ENCODE measurements around the gene PCYT2.

The PCYT2 gene

DNA sequence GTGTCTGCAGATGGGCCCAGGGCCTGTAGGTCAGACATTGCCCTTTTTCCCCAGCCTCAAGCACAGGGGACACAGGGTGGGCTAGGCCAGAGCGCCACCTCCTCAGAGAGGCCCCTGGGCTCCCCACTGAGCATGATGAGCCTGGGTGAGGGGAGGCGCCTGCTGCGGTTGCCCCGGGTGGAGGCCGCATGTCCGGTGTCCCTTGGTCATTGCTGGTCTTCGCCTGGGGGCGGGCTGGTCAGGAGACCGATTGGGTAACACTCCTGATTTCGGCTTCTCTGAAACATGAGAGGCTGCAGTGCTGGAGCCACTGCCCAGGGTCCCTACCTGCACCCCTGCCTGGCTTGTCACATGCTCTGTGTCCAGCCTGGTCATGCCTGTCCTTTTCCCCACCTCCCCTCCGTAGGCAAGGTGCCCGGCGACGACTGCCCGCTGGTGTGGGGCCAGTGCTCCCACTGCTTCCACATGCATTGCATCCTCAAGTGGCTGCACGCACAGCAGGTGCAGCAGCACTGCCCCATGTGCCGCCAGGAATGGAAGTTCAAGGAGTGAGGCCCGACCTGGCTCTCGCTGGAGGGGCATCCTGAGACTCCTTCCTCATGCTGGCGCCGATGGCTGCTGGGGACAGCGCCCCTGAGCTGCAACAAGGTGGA, 11.6 kb downstream of the PCYT2 start:
- DNase-seq, result no peak

DNA sequence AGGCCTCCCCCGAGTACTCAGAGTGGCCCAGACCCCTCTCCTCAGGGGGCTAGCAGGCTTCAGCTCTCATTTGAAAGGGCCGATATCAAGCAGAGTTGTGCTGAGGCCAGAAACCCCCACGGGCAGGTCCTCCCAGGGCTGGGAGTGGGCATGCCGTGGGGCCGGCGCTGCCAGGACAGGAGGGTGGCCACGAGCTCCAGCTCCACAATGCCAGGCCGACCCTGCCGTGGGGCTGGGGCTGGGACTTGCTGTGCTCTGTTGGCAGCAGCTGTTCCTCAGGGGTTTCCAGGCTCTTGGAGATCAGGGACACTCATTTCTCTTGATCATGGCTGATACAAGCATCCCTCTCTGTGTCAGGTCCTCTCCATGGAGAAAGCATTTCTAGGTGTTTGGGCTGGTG, 12.3 kb downstream of the PCYT2 start:
- no peak for DNase-seq

DNA sequence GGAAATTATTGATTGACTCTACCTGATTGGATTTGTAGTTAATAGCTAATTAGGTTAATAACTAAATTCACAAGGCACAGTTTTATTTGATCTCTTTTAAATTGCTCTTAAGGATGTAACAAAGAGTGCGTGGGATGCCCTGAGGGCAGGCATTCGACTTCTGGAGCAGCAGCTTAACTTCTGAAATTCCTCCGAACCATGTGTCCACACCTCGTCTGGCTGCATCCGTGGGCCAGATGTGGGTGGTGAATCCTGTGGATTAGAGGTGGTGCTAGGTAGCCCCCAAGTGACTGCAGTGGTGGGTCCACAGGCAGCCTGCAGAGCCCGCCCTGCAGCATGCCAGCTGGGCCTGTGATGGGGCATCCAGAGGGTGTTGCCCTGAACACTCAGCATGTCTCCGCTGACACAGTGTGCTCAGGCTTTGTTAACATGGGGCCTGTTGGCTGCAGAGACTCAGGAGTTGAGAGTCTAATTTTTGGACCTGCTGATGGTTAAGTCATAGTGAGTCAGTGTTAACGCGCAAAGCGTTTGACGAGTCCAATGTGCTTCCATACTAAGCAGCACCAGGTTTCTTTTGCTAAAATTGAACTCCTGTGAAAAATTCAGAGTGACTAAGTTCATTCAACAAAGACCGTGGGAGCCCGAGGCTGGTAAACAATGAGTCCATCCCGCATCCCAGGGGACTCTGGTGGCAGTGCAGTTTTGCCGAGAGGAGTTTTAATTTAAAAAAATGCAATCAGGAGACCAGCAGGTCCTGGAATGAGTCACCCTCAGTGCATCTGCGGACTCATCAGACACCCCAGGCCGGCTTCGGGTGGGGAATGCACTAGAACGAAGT, 13.0 kb downstream of the PCYT2 start:
- peak; percentile 99 for DNase-seq

DNA sequence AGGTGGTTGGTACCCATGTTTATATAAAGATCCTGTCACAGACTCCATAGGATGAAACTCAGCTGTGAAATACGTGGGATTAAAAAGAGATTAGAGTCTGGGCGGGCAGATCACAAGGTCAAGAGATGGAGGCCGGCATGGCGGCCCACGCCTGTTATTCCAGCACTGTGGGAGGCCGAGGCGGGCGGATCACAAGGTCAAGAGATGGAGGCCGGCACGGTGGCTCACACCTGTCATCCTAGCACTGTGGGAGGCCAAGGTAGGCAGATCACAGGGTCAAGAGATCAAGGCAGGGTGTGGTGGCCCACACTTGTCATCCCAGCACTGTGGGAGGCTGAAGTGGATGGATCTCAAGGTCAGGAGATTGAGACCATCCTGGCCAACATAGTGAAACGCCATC, 15.8 kb downstream of the PCYT2 start:
- DNase-seq, result no peak

DNA sequence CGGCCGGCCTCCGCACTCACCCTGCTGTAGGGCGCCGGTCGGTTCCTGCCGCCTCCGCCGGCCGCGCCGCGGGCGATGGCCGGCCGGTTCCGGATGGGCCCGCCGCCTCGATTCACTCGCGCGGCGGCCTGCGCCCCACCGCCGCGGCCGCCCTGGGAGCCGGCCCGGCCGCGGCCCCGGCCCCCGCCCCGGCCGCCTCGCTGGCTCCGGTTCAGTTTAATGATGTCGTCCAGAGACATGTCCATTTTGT, 20.0 kb downstream of the PCYT2 start:
- no peak for DNase-seq

DNA sequence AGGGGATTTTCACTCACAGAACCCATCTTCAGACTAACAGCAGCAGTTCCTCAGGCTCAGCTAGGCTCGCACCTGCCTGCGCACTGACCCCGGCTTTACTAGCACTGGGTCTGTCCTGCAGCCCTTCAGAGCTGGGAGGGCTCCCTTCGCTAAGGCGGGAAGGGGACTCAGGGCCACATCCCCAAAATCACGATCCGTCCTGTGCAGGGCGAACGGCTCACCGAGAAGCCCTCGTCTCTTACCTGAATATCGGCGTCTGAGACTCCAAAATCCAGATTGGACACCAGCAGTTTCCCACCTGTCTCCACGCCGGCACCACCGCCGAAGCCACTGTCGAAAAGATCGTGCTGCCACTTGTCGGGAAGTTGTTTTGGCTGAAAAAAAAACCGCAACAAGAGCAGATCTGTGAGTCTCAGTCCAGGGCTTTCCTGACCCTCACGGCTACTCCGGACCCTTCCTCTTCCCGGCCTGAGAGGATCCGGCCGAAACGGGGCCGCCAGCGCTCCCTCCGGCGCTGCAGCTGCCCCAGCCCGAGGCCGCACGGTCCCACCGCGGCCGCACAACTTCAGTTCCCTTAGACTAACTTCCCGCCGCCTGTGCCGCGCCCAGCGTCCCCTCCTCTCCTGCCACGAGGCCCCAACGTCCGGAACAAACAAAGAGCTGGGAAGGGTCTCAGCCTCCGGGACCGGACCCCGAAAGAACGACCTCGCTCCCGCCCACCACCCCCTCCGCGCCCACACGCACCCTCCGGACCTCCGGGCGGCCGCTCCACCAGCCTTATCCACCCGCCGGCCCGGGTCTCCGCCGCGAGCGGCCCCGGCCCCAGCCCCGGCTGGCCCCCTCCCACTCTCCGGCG, 20.5 kb downstream of the PCYT2 start:
- DNase-seq, result no peak

DNA sequence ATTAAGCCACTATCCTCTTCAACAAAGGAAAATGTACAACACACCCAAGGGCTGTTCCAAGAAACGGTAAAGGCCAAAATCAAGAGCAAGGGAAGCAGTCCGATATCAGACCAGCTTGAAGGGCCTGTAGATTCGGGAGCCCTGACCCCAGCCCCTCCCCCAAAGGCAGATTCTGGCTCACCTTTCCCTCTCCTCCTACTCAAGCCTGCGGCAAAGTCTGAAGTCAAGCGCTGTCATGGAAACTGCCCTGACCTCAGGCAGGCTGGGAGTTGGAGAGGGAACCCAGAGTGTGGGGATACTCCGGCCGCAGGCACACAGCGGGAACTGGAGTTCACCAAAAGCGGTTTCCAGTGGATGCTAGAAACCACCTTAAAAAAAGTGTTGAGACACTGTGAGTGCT, 21.6 kb downstream of the PCYT2 start:
- DNase-seq, result no peak

DNA sequence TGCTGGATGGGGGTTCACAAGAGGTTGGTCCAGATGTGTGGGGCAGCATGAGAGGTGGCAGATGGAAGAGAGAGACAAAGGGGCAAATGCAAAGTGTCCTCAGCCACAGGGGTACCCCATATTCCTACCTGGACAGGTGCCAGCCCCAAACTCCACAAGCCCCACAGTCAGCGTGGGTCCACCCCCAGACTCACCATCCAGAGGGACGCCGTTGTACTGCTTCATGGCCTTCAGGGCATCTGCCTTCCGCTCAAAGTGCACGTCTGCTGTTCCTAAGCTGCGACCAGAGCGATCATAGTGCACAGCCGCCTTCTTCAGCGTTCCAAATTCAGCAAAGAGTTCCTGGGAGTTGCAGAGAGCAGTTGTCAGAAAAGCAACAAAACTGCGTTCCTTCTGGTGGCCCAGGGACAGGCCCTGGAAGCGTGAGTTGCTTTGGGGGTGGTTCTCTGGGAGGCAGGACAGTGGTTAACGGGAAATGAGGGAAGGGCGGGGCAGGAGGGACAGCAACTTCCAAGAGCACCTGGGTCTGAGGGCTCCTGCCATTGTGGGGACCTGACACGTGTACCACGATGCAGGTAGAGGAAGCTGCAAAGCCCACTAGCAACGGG, 22.1 kb downstream of the PCYT2 start:
- no peak for DNase-seq

DNA sequence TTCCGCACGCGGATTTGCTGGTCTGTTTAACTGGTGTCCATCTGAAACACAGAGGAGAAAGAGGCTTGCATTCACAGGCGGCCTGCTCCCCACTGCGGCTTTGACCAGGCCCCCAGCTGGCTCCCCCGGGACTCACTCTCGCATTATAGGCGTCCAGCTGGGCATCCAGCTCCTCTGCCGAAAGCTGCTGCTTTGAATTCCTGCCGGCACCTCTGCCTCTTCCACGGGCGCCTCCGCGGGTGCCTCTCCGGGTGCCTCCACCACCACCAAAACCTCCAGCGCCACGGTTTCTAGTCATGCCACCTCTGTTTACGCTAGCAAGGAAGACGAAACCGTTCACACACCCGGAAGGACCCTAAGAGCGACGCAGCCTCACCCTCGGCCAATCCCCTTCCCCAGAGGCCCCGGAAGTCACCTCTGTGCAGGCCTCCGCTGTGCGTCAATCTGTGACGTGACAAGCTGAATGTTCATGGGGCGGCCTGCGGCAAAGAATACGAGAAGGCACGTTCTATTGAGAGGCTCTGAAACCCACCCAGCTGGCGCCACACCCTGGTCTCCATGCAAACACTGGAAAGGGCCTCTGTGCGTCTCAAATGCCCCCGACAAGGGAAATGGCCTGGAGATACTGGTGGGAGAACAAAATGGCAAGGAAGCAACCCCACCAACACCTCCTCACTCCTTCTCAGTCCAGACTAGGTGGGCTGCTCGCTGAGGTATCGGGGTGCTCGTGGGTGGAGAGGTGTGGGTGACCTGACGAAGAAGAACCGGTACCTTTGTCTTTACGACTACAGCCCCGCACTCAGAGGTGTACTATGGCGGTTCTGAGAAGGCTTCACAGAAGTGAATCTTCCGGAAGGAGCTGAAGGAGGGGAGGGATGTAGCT, 22.9 kb downstream of the PCYT2 start:
- DNase-seq, result no peak

DNA sequence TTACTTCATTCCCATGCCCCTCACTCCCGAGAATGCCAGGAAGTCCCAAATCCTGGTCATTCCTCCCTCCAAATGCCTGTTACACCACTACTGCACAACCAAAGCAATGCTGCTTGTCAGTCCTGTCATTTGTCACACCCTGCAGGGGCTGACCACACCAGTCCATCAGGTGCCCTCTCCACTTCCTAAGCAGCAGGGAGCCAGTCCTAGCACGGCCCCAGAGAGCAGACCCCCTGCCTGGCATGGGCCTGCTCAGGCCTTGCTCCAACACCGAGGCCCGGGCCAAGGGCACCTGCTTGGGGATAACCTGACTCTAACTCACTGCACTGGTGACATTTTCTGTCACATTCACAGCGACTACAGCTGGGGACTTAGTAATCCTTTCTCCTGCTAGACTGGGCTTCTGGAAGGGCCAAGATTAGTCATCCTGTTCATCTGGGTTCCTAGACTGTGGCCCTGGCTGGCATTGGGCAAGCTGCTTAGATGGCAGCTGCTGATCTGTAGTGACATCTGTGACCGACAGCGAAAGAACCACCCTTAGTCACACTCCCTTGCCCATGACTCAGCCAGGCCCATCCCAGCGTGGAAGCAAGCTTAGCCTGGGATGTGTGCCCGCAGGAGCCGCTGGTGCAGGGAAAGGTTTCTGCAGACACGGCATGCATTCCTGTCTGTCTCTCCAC, 25.2 kb downstream of the PCYT2 start:
- peak; percentile 38 for DNase-seq

DNA sequence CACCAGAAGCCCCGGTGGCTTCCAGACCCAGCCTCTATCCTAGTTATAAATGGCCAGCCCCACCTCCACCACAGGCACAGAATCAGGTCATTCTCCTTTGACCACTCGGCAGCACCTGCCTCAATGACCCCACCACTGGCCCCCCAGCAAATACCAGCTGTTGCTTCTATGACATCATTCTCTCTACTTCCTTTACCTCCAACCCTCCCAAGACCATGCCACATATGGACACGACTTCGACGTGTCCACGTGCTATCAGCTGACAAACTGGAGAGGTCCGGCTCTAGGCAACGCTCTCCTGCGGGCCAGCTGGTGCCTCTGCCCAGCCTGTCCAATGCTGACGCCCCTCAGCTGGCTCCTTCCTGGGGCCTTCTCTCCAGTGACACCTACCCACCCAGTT, 25.7 kb downstream of the PCYT2 start:
- no peak for DNase-seq

DNA sequence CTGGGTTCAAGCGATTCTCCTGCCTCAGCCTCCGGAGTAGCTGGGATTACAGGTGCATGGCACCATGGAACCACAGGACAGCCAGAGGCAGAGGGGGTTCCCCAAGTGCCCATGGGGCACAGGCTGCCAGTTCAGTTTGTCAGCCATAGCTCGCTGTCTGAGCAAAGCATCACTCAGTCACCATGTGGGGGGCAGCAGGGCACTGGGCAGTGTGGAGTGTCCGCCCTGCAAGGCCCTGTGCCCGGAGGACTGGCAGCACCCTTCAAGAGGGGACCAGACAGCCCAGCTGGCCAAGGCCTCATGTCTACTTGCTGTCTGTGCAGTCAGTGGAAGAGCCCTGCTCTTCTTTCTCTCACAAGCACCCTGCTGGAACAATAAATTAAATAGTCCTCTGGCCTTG, 26.2 kb downstream of the PCYT2 start:
- DNase-seq, result no peak

DNA sequence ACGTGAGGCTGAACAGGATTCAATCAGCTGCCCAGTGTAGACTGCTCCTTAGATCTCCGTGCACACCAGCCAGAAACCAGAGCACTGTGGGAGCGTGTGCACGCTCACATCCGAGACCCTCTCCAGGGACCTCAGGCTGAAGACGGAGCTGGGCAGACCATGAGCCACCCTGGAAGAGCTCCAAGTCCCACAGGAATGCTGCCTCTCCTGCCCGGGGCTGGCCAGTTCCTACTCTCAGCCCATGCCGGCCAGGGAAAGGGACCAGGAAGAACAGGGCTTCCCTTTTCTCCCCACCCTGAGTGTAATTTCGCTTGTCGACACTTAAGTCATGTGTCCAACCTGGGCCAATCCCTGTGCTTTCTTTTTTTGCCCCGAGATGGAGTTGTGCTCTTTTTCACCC, 26.7 kb downstream of the PCYT2 start:
- DNase-seq, result peak; percentile 33

DNA sequence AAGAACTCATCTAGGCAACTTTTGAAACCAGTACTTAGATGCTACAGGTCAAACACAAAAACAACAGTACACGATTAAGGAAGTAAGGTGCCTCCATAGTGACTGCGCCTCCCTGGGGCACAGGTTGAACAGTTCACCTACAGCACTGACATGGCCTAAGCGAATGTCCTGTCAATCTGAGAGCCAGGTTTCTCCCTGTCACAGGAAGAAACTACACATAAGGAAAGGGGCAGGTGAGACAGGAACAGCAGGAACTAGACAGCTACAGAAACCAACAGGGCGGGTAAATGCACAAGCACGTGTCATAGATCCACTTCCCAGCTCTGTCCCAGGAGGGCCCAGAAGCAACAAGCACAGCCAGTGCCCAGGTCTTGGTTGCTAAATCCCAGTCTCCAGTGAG, 32.1 kb downstream of the PCYT2 start:
- DNase-seq, result no peak

DNA sequence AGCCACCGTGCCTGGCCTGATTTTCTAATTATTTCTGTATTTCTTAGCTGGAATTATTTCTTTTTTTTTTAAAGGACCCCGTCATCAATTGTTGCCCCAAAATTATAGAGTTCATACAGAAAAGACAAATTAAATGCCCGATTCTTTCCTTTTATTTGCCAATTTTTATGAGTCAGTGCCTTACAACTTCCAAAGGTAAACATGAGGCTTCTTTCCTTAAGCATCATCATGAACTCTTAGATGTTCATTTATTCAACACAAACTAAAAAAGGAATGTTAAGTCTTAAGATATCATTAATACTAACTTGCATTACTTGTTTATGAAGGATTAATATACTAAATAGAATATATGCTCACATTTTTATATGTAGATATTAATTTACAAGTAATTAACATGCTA, 32.9 kb downstream of the PCYT2 start:
- no peak for DNase-seq

DNA sequence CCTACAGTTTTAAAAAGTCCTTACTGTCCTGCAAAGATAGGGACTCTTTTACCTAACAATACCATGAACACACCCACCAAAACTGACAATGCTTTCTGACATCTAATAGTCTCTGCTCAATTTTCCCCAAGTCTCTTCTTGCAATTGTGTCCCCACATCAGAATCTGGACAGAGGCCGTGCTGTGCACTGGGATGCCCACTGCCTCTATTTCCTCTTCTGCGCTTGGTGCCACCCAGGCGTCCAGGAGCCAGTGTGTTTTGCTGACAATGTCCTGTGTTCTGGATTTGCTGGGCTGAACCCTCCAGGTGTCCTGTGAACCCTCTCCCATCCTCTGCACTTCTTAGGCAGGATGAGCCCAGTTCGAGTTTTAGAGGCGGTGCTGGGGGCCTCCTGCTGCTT, 33.6 kb downstream of the PCYT2 start:
- DNase-seq, result no peak

DNA sequence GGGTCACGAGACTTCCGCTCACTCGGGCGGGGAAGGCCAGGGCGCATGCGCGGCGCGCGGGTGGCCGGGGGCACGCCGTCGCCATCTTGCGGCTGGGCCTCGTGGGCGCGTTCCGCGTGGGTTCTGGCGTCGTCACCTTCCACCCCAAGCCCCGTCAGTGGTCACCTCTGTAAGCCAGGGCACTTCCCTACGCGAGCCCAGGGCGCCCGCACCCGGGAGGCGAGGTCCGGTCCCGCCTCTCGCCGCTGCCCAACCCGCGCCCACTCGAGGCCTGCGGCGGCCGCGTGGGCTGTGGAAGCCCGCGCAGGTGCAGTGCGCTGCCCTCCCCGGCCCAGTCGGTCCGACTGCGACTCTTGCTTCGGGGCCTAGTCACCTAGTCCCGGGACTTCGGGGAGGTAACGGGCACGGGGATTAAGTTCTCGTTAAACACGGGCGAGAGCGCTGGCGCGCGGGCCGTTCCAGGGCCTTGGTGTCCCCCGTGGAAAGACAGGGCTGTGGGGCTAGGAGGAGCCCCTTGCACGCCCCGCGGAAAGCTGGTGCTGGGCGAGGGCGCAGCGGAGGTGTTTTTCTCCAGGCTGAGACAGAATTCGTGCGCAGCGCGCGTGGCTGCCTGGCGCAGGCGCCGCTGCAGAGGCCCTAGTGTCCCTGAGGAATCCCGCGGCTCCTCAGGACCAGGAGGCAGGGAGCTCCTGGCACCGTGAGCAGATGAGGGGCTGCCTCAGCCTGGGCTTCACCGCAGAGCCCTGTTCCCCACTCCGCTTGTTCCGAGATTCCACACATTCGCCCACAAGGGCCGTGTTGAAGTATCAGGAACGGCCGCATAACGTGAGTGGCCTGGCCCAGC, 39.6 kb downstream of the PCYT2 start:
- DNase-seq, result peak; percentile 89

DNA sequence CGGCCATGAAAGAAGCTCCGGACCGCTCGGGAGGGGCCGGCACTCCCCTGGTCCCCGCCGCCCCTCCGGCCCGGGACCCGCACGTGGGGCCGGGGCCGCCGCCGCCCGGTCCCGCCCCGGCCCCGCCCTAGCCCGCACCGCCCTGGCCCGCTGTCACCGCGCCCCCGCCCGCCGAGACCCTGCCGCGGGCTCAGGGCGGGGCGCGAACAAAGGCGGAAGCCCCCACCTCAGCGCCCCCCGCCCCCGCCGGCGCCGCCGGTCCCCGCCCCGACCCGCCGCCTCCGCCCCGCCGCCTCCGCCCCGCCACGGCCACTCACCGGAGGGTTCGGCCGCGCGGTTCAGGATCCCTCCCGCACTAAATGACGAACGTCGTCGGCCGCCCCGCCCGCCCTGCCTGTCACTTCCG, 40.2 kb downstream of the PCYT2 start, which contains the start of gene ARHGDIA:
TSS of gene ARHGDIA (minus strand) at position 357 of the 406 bp plus-strand sequence. CDS start 1,407 bp downstream, outside the sequence.
- DNase-seq, result no peak

DNA sequence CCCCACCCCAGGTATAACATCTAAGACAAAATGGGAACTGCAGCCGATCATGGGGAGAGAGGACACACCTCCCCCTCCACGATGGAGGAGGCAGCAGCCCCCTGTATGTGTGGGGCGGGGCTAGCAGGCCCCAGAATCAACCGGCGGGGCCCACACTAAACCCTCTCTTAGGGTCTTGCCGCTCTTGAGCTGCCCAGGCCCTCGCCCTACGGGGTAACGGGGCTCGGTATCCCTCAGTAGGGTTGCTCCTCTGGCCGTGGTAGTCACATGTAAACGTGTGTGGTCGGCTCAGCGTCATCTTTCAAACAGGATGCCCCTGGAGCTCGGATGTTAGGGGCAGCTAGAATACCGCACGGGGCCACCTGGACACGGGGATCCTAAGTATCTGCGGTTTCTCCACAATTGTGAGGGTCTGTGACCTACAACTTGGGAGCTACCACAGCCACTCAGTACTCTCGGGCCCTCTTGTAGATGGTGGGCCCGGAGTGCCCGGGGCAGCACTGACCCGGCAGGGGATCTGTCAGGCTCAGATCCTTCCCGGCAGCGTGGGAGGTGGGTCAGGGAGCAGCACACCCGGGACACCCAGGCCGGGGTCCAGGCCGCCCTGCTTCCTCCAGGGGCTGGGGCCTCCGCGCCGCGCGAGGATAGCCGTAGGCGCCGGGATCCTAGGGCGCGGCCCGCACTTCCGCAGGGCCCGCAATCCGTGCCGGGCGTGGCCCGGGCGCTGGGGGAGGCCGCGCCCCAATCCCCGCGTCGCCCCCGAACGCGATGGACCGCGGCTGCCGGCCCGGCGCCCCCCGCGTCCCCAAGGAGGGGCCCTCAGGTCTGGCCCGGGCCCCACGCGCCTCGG, 40.8 kb downstream of the PCYT2 start:
- DNase-seq, result peak; percentile 49
